NCI-H2196 (cell line): Measurements from ENCODE around the gene CEACAM16.

Source experiments
- DNase-seq: peaks from one replicate; lab custom pipeline; 2025; ENCODE audit not compliant: unreplicated experiment; lab: John Stamatoyannopoulos, UW

The CEACAM16 gene

GRCh38 chr19:44744871-44745332 lies 46.0 kb downstream of the CEACAM16 start:
- DNase-seq: no peak

GRCh38 chr19:44745341-44745831 lies 46.4 kb downstream of the CEACAM16 start:
- peak; percentile 58 for DNase-seq

GRCh38 chr19:44745887-44746600 lies 47.1 kb downstream of the CEACAM16 start:
- DNase-seq: no peak

GRCh38 chr19:44746616-44746945 lies 47.6 kb downstream of the CEACAM16 start:
- no peak for DNase-seq

- DNase-seq: peak; percentile 90
Observed at GRCh38 chr19:44746946-44747738, 48.2 kb downstream of the CEACAM16 start.

GRCh38 chr19:44747739-44748425 lies 48.9 kb downstream of the CEACAM16 start:
- DNase-seq: peak; percentile 71

GRCh38 chr19:44748426-44749254 lies 49.7 kb downstream of the CEACAM16 start, which contains the start of gene BCL3:
Gene BCL3, plus strand, starts transcription at chr19:44748708. Its CDS starts 83 bp downstream, at chr19:44748791.
- DNase-seq: peak; percentile 76

GRCh38 chr19:44749292-44749691 lies 50.3 kb downstream of the CEACAM16 start:
- no peak for DNase-seq

- DNase-seq: no peak
Observed at GRCh38 chr19:44749994-44750393, 51.0 kb downstream of the CEACAM16 start.

GRCh38 chr19:44752123-44752815 lies 53.3 kb downstream of the CEACAM16 start:
- no peak for DNase-seq

GRCh38 chr19:44752816-44753625 lies 54.1 kb downstream of the CEACAM16 start:
- DNase-seq: peak; percentile 94

- no peak for DNase-seq
Observed at GRCh38 chr19:44753626-44753931, 54.6 kb downstream of the CEACAM16 start.

- peak; percentile 87 for DNase-seq
Observed at GRCh38 chr19:44753932-44754749, 55.2 kb downstream of the CEACAM16 start.

- DNase-seq: no peak
Observed at GRCh38 chr19:44754750-44755080, 55.8 kb downstream of the CEACAM16 start.

GRCh38 chr19:44755219-44755618 lies 56.3 kb downstream of the CEACAM16 start:
- no peak for DNase-seq

GRCh38 chr19:44756089-44756562 lies 57.2 kb downstream of the CEACAM16 start:
- no peak for DNase-seq

GRCh38 chr19:44757057-44757734 lies 58.2 kb downstream of the CEACAM16 start:
- DNase-seq: no peak
